ENCODE data around the gene NDUFAF7. TPM values are rescaled to one million over a fixed set of nuclear protein-coding genes. Genes with fewer than 3 reads are reported as not detected.

The NDUFAF7 gene, protein sequence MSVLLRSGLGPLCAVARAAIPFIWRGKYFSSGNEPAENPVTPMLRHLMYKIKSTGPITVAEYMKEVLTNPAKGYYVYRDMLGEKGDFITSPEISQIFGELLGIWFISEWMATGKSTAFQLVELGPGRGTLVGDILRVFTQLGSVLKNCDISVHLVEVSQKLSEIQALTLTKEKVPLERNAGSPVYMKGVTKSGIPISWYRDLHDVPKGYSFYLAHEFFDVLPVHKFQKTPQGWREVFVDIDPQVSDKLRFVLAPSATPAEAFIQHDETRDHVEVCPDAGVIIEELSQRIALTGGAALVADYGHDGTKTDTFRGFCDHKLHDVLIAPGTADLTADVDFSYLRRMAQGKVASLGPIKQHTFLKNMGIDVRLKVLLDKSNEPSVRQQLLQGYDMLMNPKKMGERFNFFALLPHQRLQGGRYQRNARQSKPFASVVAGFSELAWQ
- 14.4 and 18.8 TPM in 2 replicates for total RNA-seq

DNA sequence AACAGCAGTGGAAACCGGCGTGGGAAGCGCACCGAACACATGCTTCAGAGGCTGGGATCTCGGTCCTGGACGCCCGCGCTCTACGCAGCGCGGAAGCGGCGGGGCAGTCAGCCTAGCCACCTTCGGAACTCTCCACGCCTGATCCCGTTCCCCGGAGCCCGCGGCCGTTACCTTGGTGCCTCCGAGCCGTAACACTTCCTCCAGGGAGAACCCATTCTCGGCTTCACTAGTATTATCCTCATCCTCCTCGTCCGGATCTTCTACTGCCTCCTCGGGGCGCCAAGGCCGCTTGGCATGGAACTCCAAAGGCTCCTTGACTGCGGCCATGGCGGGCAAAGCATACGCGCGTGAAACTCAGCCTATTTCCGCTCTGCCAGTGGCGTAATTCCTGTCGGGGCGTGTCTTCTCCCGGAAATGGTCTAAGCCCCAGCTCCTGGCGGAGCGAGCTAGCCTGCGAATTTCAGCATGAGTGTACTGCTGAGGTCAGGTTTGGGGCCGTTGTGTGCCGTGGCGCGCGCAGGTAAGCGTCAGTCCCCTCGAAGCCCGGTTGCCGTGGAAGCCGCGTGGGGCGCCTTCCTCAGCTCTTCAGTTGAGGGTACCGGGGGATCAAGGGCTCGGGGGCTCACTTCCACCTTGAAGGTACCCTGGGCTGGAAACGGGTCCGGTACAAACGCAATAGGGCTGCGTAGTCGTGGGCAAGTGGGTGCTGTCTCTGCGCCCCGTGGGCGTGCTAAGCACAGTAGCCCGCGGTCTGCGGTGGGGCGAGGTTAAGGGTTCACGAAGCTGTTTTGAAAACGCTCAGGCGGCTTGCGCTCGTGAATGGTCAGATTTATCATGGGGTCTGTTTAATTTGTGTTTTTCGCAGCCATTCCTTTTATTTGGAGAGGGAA is at the start of gene NDUFAF7, which contains the start of gene CEBPZ:
Gene NDUFAF7, plus strand, starts transcription at position 418 of the 890 bp plus-strand sequence. Its CDS starts 48 bp downstream, at position 466.
Gene CEBPZ, minus strand, starts transcription at position 356 of the 890 bp plus-strand sequence. Its CDS starts 29 bp downstream, at position 327.

DNA sequence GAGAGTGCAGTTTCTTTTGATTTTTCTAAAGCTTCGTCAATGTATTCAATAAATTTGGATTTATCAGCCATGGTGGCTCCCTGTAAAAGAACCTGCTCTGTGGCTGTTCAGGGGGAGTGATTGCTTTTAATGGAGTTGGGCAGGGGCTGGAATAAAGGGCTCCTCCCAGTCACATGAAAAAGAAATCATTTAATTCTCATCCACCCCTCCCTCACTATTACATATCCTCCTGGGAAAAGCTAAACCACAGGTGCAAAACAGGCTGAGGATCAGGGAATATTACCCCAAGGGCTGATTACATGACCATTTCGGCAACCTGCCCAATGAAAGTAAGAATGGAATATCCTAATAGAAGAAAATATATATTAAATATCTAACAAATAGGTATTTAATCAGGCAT is 42.9 kb upstream of the NDUFAF7 start, which contains the start of gene SULT6B1:
Gene SULT6B1, minus strand, starts transcription at position 101 of the 400 bp plus-strand sequence. Its CDS starts 30 bp downstream, at position 71.

DNA sequence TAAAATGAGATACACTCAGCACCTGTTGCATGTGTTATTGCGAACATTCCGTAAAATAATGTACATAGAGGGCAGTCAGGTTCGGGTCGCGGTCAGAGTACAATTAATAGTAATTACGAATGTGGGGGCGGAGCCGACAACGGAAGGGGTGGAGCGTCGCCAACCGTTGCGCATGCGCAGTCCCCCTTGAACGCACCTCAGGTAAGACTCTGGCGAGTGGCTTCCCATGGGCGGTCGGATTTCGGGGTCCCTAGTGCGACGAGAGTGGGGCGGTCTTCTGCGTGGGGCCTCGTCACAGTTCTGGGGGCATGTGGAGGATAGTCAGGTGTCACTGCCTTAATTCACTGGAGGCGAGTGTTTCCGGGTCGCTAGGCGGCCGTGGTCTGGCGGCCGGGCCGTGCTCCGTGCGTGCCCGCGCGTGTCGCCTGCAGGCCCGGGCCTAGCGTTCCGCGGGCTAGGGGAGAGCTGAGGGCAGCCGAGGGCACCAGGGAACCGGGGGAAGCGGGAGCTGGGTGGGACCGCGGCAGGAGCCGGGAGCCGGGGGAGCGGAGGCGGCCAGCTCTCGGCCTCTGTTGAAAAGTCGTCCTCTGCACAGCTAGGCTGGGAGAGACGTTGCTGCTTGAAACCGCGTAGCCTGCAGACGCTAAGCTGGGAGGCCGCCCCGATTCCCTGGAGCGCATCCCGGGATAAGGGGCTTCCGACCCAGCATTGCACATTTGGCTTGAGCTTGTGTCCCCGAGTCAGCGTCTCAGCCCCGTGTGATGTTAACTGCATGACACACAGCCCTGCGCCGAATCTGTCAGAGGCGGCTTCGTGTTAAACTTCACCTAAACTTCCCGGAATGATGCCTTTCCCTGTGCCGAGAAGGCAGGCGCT is 34.9 kb upstream of the NDUFAF7 start, which contains the start of gene CEBPZOS:
Gene CEBPZOS, plus strand, starts transcription at position 177 of the 876 bp plus-strand sequence. CDS start 3,209 bp downstream, outside the sequence.

Other genes with a start within 250 kb of the NDUFAF7 start
- 27.3 and 29.8 TPM in 2 replicates for gene HEATR5B, start 147.3 kb upstream of the NDUFAF7 start, total RNA-seq
- 6.2 and 7.0 TPM in 2 replicates for gene GPATCH11, start 147.1 kb upstream of the NDUFAF7 start, total RNA-seq
- 16.4 and 31.4 TPM in 2 replicates for gene EIF2AK2, start 74.7 kb upstream of the NDUFAF7 start, total RNA-seq
- not detected in 2 replicates for gene SULT6B1, start 43.0 kb upstream of the NDUFAF7 start, total RNA-seq
- gene CEBPZOS, start 35.2 kb upstream of the NDUFAF7 start, total RNA-seq = 15.0 and 17.4 TPM in 2 replicates
- gene CEBPZ, start 62 bp upstream of the NDUFAF7 start, total RNA-seq = 84.1 and 86.7 TPM in 2 replicates
- 32.5 and 35.8 TPM in 2 replicates for gene PRKD3, start 93.2 kb downstream of the NDUFAF7 start, total RNA-seq
- gene QPCT, start 113.0 kb downstream of the NDUFAF7 start, total RNA-seq = 5.3 and 16.1 TPM in 2 replicates